Heart left ventricle (tissue), 16 donors: ENCODE data around the gene CPNE4. TPM values are rescaled to one million over a fixed set of nuclear protein-coding genes. Genes with fewer than 3 reads are reported as not detected.

ENCODE experiments used
- ATAC-seq, 4 donors: fragments of 200-7000 bp; cut with Tn5 transposase; one replicate each; pipeline ENCODE4 v1.9.1; 2020 to 2022; ENCODE audit warnings: moderate library complexity in 4 of 4, mild to moderate bottlenecking in 3 of 4, moderate number of reproducible peaks in 1 of 4
- DNase-seq, 5 donors: peaks; one replicate each; pipeline ENCODE4 v3.0.0-alpha.2; 2020
- H3K27ac ChIP-seq, 12 donors: fragments of 200-600 bp; sonication (generic) in 4 of 12; one replicate each; pipeline versions ENCODE4 v1.5.0 to v1.8.0; 2016 to 2022; ENCODE audit warnings: mild to moderate bottlenecking in 2 of 12
- H3K27me3 ChIP-seq, 9 donors: fragments of 200-600 bp; sonication (generic) in 2 of 9; one replicate each; pipeline versions ENCODE4 v1.5.1 to v1.8.0; 2016 to 2022; ENCODE audit warnings: mild to moderate bottlenecking in 3 of 9
- H3K36me3 ChIP-seq, 9 donors: fragments of 200-600 bp; sonication (generic) in 2 of 9; one replicate each; pipeline versions ENCODE4 v1.5.0 to v1.8.0; 2018 to 2022; ENCODE audit warnings: mild to moderate bottlenecking in 2 of 9
- H3K4me1 ChIP-seq, 12 donors: fragments of 200-600 bp; sonication (generic) in 4 of 12; one replicate each; pipeline versions ENCODE4 v1.5.0 to v1.8.0; 2016 to 2022; ENCODE audit warnings: mild to moderate bottlenecking in 3 of 12
- H3K4me3 ChIP-seq, 12 donors: fragments of 200-600 bp; sonication (generic) in 4 of 12; one replicate each; pipeline versions ENCODE4 v1.5.0 to v1.8.0; 2017 to 2022; ENCODE audit warnings: mild to moderate bottlenecking in 9 of 12, moderate library complexity in 4 of 12
- H3K9me3 ChIP-seq, 12 donors: fragments of 200-600 bp; sonication (generic) in 4 of 12; one replicate each; pipeline versions ENCODE4 v1.5.0 to v1.8.0; 2016 to 2022; ENCODE audit warnings: mild to moderate bottlenecking in 1 of 12
- POLR2A ChIP-seq, 2 donors: fragments of 450-650 bp; IDR thresholded peaks; one replicate each; pipeline ENCODE4 v1.6.1; 2017; ENCODE audit warnings: antibody characterized with exemption in 2 of 2, mild to moderate bottlenecking in 2 of 2, moderate library complexity in 2 of 2
- WGBS, 4 donors: extraction: QIAGEN DNeasy Blood & Tissue Kit in 2 of 4; methylation state at CpG; one replicate each; pipeline versions ENCODE4 v1.1.5 to v1.1.7; 2013 to 2018; 5-methylcytosine and 5-hydroxymethylcytosine counted together
- intact Hi-C, 10 donors: fragments of 100-400 bp; cut with DNase I; formaldehyde crosslinking; loops; one replicate each; pipeline versions ENCODE4 v1.11.1 to v1.14.2; 2022
- polyA plus RNA-seq, 2 donors: library from polyadenylated mRNA; stranded (reverse); fragments of 200-250 nt; gene quantifications; one replicate each; pipeline ENCODE4 v1.2.3, GENCODE V29; 2013
- total RNA-seq, 9 donors: library from RNA; depleted of rRNA in 2 of 9; stranded (reverse); fragments of >200 nt in 2 of 9; fragmentation: NEBNext Ultra II Directional in 3 of 9; extraction: Animal tissue kit (Norgen Biotek cat#: 25700) in 3 of 9; gene quantifications; one replicate each; pipeline versions ENCODE4 v1.1.0 to v1.2.4, GENCODE V29; 2016 to 2023
- TF ChIP-seq, protein P1 (sequence below), 12 donors: fragments of 200-600 bp; sonication (generic) in 4 of 12; IDR thresholded peaks; one replicate each; pipeline versions ENCODE4 v1.5.0 to v1.8.0; 2018 to 2022; ENCODE audit warnings: antibody characterized with exemption in 12 of 12, mild to moderate bottlenecking in 5 of 12
- donor health status: ischemic (EF 13 %, LVEDD 7.1; RV severe dilation, severe dysfunction).
- donor health status: healthy with polysubstance abuse.
- donor health status: DM: no; HTN: yes; CAD: no.
- donor health status: DM: no; HTN: no; CAD: no.
- donor health status: ischemic (EF 25% LVEDD 6.9; RV normal size, moderate dysfunction).
- donor health status: ischemic (EF 25% LVEDD 5.7; RV mildly dilated, moderate dysfunction).
- donor health status: healthy.
- donor health status: DM: yes; HTN: yes; CAD: no.
- donor health status: ischemic (EF 35%, LVEDD 5.7; RV mildly dilated, moderate dysfunction).
- donor health status: nonischemic (EF 11% LVEDD 7.7; RV severe dilation, severe dysfunction).
- donor health status: DM: yes; HTN: yes; CAD: no.
- donor health status: PGD.
- donor health status: ischemic (EF 29% LVEDD 5.4; RV normal size, mild dysfunction).
- donor health status: nonischemic (EF 23%, LVEDD 6.1; RV moderate dilation, normal function).

CPNE4 gene
- total and polyA plus RNA-seq, 11 donors: 1.7 to 99.7 (median 24.9) TPM

GRCh38 chr3:131564812-131565211 lies 470.0 kb downstream of the CPNE4 start:
- no peak for TF ChIP-seq POLR2A (IDR thresholded peaks at IDR 0.05)
- TF ChIP-seq, protein P1, sequence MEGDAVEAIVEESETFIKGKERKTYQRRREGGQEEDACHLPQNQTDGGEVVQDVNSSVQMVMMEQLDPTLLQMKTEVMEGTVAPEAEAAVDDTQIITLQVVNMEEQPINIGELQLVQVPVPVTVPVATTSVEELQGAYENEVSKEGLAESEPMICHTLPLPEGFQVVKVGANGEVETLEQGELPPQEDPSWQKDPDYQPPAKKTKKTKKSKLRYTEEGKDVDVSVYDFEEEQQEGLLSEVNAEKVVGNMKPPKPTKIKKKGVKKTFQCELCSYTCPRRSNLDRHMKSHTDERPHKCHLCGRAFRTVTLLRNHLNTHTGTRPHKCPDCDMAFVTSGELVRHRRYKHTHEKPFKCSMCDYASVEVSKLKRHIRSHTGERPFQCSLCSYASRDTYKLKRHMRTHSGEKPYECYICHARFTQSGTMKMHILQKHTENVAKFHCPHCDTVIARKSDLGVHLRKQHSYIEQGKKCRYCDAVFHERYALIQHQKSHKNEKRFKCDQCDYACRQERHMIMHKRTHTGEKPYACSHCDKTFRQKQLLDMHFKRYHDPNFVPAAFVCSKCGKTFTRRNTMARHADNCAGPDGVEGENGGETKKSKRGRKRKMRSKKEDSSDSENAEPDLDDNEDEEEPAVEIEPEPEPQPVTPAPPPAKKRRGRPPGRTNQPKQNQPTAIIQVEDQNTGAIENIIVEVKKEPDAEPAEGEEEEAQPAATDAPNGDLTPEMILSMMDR (IDR thresholded peaks at IDR 0.05): no peak
- no peak overlapping the region for H3K27ac ChIP-seq
- H3K4me3 ChIP-seq: no peak overlapping the region
- H3K9me3 ChIP-seq: no peaks in the 10 kb centered on the region
- intact Hi-C loops: no loop called here
- no peaks in the 10 kb centered on the region for H3K4me1 ChIP-seq
- peaks cover 0 to 9% (median 0%) of the 10 kb centered on the region in 9 donors for H3K27me3 ChIP-seq
- no peaks in the 10 kb centered on the region for H3K36me3 ChIP-seq
- ATAC-seq: no peak
- 73 to 79% (median 78%) methylated on average over 4 of the region's 4 CpGs for WGBS, 4 donors
- no peak for DNase-seq

DNA sequence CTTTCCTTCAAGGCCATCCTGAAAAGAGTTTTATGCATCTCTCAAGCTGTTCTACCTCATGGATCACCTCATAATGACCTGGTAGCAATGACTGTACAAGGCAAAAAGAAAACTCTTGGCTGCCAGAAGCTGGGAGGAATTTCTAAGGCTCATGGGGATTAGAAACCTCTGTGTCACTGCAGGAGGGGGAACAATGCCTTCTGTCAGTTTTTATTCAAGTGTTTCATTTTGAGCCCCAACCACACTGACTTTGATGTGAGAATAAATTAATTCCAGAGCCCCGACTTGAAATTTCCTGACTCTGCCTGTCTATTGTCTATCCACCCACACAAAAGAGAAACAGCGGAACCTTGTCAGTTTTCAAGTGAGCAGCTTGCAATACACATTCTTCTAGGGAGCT lies 473.3 kb downstream of the CPNE4 start:
- ATAC-seq: no peak
- DNase-seq: no peak
- peaks cover 0 to 12% (median 0%) of the 10 kb centered on the region in 9 donors for H3K27me3 ChIP-seq
- H3K27ac ChIP-seq: no peak overlapping the region
- no peaks in the 10 kb centered on the region for H3K4me1 ChIP-seq
- no peaks in the 10 kb centered on the region for H3K9me3 ChIP-seq
- TF ChIP-seq, protein P1 (IDR thresholded peaks at IDR 0.05): no peak
- no peak for TF ChIP-seq POLR2A (IDR thresholded peaks at IDR 0.05)
- 26 to 56% (median 41%) methylated on average over 2 of the region's 2 CpGs for WGBS, 4 donors
- no peaks in the 10 kb centered on the region for H3K36me3 ChIP-seq
- H3K4me3 ChIP-seq: no peak overlapping the region
- intact Hi-C loops: no loop called here

DNA sequence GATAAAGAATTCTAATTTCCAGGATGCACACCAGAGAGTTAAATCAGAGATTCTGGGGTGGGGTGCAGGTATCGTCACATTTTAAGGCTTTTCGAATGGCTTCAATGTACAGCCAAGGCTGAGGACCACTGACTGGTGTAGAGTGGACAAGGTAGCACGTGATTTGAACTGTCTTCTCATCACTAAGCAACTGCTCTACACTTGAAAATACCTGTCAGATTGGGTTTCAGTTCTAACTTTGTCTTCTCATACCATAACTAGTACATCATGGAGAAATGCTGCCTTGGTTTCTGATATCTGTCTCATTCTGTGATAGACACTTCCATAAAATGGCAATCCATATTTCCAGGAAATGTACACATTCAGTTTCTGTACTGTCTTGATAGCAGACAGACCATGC lies 474.0 kb downstream of the CPNE4 start:
- H3K27me3 ChIP-seq: peaks cover 0 to 12% (median 0%) of the 10 kb centered on the region in 9 donors
- 81 to 93% (median 90%) methylated on average over 3 of the region's 3 CpGs for WGBS, 4 donors
- intact Hi-C loops: no loop called here
- no peak for DNase-seq
- no peak for ATAC-seq
- H3K27ac ChIP-seq: no peak overlapping the region
- H3K4me1 ChIP-seq: no peaks in the 10 kb centered on the region
- no peak for TF ChIP-seq POLR2A (IDR thresholded peaks at IDR 0.05)
- TF ChIP-seq, protein P1 (IDR thresholded peaks at IDR 0.05): no peak
- no peaks in the 10 kb centered on the region for H3K9me3 ChIP-seq
- H3K36me3 ChIP-seq: no peaks in the 10 kb centered on the region
- no peak overlapping the region for H3K4me3 ChIP-seq

DNA sequence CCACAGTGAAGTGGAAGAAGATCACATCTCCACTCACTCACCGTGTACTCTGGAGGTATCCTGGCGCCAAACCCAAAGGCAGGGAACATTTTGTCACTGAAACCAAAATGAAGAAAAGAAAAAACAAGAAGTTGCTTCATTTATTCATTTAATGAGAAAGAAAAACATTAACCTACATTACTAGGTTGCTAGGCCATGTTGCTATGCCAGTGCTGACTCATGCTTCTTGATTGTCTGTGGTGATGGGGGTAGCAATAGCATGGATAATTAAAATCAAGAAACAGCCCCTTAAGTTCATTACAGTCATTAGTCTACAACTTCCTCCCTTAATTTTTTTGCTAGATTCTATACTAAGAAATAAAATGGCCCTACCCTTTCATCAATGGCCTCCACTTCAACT lies 479.4 kb downstream of the CPNE4 start:
- intact Hi-C loops: no loop called here
- H3K27ac ChIP-seq: no peak overlapping the region
- ATAC-seq: no peak

More for the DNA sequence above, 479.4 kb downstream of the CPNE4 start:
- TF ChIP-seq, protein P1 (IDR thresholded peaks at IDR 0.05): no peak
- TF ChIP-seq POLR2A (IDR thresholded peaks at IDR 0.05): no peak
- H3K4me3 ChIP-seq: no peak overlapping the region
- no peak for DNase-seq
- no peaks in the 10 kb centered on the region for H3K36me3 ChIP-seq
- H3K9me3 ChIP-seq: no peaks in the 10 kb centered on the region
- 91 to 96% (median 95%) methylated on average over 2 of the region's 2 CpGs for WGBS, 4 donors
- H3K4me1 ChIP-seq: no peaks in the 10 kb centered on the region
- peaks cover 0 to 3% (median 0%) of the 10 kb centered on the region in 9 donors for H3K27me3 ChIP-seq
